Measurements from ENCODE around the gene OR4X1. TPM values are rescaled to one million over a fixed set of nuclear protein-coding genes. Genes with fewer than 3 reads are reported as not detected.

OR4X1 gene, protein sequence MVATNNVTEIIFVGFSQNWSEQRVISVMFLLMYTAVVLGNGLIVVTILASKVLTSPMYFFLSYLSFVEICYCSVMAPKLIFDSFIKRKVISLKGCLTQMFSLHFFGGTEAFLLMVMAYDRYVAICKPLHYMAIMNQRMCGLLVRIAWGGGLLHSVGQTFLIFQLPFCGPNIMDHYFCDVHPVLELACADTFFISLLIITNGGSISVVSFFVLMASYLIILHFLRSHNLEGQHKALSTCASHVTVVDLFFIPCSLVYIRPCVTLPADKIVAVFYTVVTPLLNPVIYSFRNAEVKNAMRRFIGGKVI
- total RNA-seq: not detected in 2 replicates

GRCh38 chr11:48263423-48263911 is at the start of gene OR4X1:
Gene OR4X1, plus strand, starts transcription at chr11:48263861. Its CDS starts 0 bp downstream, at chr11:48263861.

GRCh38 chr11:48216510-48216909 is 47.2 kb upstream of the OR4X1 start, which contains the start of gene OR4B1:
Gene OR4B1, plus strand, starts transcription at chr11:48216810. Its CDS starts 0 bp downstream, at chr11:48216810.

GRCh38 chr11:48244804-48245203 is 18.9 kb upstream of the OR4X1 start, which contains the start of gene OR4X2:
Gene OR4X2, plus strand, starts transcription at chr11:48245104. Its CDS starts 0 bp downstream, at chr11:48245104.

DNA sequence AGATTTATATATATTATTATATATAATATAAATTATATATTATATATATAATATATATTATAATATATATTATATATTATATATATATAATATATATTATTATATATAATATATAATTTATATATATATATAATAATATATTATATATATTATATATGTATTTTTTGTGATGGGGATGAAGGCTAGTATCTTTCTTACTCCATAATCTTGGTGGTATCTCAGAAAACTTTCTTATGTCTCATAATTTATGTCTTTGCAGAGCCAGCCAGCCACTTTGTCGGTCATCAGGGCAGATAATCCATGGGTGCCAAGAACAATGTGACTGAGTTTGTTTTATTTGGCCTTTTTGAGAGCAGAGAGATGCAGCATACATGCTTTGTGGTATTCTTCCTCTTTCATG is 42.3 kb downstream of the OR4X1 start, which contains the start of gene OR4S1:
Gene OR4S1 (plus strand): TSS at position 301 of the 400 bp plus-strand sequence. CDS start 0 bp downstream, at position 301.

Other genes starting within 250 kb of the OR4X1 start
- not detected in 2 replicates for gene OR4B1, start 47.1 kb upstream of the OR4X1 start, total RNA-seq
- not detected in 2 replicates for gene OR4X2, start 18.8 kb upstream of the OR4X1 start, total RNA-seq
- gene OR4S1, start 42.4 kb downstream of the OR4X1 start, total RNA-seq: not detected in 2 replicates
- not detected in 2 replicates for gene OR4C3, start 61.1 kb downstream of the OR4X1 start, total RNA-seq
- not detected in 2 replicates for gene OR4C5, start 102.6 kb downstream of the OR4X1 start, total RNA-seq
- gene OR4A47, start 224.9 kb downstream of the OR4X1 start, total RNA-seq: not detected in 2 replicates

All from endothelial cell of coronary artery (primary cell).